ENCODE data around the gene CEMIP. TPM values are rescaled to one million over a fixed set of nuclear protein-coding genes. Genes with fewer than 3 reads are reported as not detected.

Gene CEMIP
- total and polyA plus RNA-seq, 5 experiments from 2014 or later = 0.13 TPM; not detected in 4

DNA sequence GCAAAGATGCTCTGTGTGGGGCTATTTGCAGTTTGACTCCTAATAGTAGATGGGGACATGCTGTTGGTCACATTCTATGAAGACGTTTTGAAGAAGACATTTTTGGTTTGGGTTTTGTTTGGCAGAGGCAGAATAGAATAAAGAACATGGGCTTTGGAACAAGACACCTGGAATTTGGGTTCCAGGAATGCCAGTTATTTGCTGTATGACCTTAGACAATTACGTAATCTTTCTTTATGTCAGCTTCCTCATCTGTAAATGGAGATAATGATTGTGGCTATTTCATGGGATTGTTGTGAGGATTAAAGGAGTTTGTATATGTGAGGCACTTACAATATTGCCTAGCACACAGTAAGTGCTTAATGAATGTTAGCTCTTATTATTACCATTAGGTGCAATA, 118.9 kb downstream of the CEMIP start:
- peaks cover 17 to 29% (median 25%) of the 10 kb centered on the region in 3 donors for H3K36me3 Mint-ChIP-seq
- peaks cover 0 to under 1% (median 0%) of the 10 kb centered on the region in 4 donors for H3K4me1 Mint-ChIP-seq
- no peak overlapping the region for H3K4me3 Mint-ChIP-seq
- POLR2A ChIA-PET = no interaction called here
- H3K27ac Mint-ChIP-seq = no peak overlapping the region
- no peak for ATAC-seq
- peaks cover 0 to 15% (median 7%) of the 10 kb centered on the region in 9 donors for H3K9me3 Mint-ChIP-seq
- DNase-seq = no peak
- no peaks in the 10 kb centered on the region for H3K27me3 Mint-ChIP-seq

- no peaks in the 10 kb centered on the region for H3K27me3 Mint-ChIP-seq
- DNase-seq (no peak), ATAC-seq (no peak)
- POLR2A ChIA-PET = no interaction called here
- H3K27ac Mint-ChIP-seq = no peak overlapping the region
- peaks cover 0 to under 1% (median 0%) of the 10 kb centered on the region in 9 donors for H3K9me3 Mint-ChIP-seq
- peaks cover 0 to 3% (median 0%) of the 10 kb centered on the region in 4 donors for H3K4me1 Mint-ChIP-seq
- no peak overlapping the region for H3K4me3 Mint-ChIP-seq
- H3K36me3 Mint-ChIP-seq = peaks cover 8 to 15% (median 11%) of the 10 kb centered on the region in 3 donors
Measured at GRCh38 chr15:80902298-80902801, 123.2 kb downstream of the CEMIP start.

DNA sequence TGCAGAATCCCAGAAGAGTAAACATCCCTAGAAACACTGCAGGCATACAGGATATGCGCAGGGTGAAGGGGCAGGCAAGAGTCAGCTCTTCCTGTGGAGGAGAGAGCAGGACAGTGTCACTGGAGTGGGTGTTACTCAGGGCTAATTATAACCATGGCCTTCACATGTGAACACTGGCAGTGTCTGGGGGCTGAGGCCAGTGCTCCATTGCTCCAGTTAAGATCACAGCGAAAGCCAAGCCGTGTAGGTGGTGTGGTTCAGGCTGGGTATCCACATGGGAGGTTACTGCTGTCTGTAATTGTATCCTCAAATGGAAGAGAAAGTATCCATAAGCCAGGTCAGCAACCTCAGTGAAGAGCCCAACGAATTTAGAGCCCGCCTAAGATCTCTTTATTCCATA, 125.8 kb downstream of the CEMIP start:
- Mint-ChIP-seq H3K4me1 (peaks cover 0 to 3% (median 0%) of the 10 kb centered on the region in 4 donors), H3K36me3 (peaks cover 19 to 24% (median 21%) of the 10 kb centered on the region in 3 donors), H3K27ac (no peak overlapping the region), H3K9me3 (peaks cover 0 to 2% (median 0%) of the 10 kb centered on the region in 9 donors), H3K27me3 (no peaks in the 10 kb centered on the region), H3K4me3 (no peak overlapping the region)
- ATAC-seq (no peak), DNase-seq (no peak)
- POLR2A ChIA-PET = no interaction called here

DNA sequence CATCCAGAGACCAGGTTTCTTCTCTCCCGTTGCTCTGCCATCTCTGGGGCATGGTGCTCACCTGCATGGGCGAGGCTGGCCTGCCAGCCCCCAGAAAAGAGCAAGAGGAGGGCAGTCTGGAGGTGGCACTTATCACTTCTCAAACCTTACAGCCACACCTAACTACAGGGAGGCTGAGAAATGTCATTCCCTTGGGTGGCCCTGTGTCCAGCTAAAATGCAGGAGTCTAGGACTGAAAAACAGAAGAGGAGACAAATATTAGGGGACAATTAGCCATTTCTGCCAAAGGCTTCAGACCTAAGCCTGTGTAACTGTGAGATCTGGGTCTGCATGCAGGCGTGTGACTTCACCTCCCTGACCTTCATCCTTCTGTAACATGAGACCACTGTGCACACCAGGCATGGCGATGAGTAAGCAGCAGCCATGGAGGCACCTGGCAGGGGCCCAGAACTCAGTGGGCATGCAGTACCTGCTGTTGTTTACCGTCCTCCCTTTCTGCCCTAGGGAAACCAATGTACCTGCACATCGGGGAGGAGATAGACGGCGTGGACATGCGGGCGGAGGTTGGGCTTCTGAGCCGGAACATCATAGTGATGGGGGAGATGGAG, 127.1 kb downstream of the CEMIP start:
- no peaks in the 10 kb centered on the region for H3K27me3 Mint-ChIP-seq
- H3K4me1 Mint-ChIP-seq = peaks cover 0 to 3% (median 0%) of the 10 kb centered on the region in 4 donors
- H3K9me3 Mint-ChIP-seq = peaks cover 0 to 2% (median 0%) of the 10 kb centered on the region in 9 donors
- H3K27ac Mint-ChIP-seq = no peak overlapping the region
- no peak for ATAC-seq
- POLR2A ChIA-PET = no interaction called here
- DNase-seq = no peak
- peaks cover 19 to 34% (median 33%) of the 10 kb centered on the region in 3 donors for H3K36me3 Mint-ChIP-seq
- H3K4me3 Mint-ChIP-seq = no peak overlapping the region

DNA sequence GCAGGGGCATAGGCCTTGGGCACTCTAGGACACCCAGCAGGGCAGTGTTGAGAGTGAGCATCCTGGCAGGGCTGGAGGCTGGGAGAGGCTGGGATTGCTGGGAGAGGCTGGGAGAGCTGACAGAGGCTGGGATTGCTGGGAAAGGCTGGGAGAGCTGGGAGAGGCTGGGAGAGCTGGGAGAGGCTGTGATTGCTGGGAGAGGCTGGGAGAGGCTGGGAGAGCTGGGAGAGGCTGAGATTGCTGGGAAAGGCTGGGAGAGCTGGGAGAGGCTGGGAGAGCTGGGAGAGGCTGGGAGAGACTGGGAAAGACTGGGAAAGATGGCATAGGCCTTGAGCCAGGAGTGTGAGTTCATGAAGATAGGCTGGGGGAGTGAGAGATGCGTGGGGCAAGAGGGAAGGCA, 132.7 kb downstream of the CEMIP start:
- H3K27me3 Mint-ChIP-seq = no peaks in the 10 kb centered on the region
- ATAC-seq = no peak
- H3K4me3 Mint-ChIP-seq = no peak overlapping the region
- no peak for DNase-seq
- H3K27ac Mint-ChIP-seq = peak overlapping the region in 2 of 10 donors; percentile 9 to 61
- POLR2A ChIA-PET = no interaction called here
- H3K9me3 Mint-ChIP-seq = peaks cover 0 to 2% (median 0%) of the 10 kb centered on the region in 9 donors
- peaks cover 13 to 28% (median 25%) of the 10 kb centered on the region in 3 donors for H3K36me3 Mint-ChIP-seq
- H3K4me1 Mint-ChIP-seq = no peaks in the 10 kb centered on the region

DNA sequence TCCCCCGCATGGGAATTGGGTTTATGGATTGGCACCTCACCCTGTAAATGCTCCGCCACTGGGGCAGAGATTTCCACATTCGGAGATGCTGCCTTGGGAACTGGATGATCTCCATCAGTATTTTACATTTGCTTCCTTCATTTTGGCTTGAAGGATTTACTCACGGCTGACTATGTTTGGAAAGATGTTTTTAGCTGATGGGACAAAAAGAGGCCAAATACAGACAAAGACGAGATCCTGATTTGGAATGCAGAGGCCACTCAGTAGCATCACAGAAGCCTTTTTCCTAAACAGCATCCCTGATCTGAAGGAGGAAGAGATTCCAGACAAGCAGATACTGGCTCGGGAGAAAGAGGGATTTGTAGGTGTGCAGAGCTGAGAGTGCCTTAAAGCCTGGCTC, 133.5 kb downstream of the CEMIP start:
- Mint-ChIP-seq H3K4me1 (no peaks in the 10 kb centered on the region), H3K27me3 (no peaks in the 10 kb centered on the region), H3K27ac (no peak overlapping the region), H3K9me3 (peaks cover 0 to 2% (median 0%) of the 10 kb centered on the region in 9 donors), H3K4me3 (no peak overlapping the region), H3K36me3 (peaks cover 13 to 25% (median 25%) of the 10 kb centered on the region in 3 donors)
- DNase-seq (no peak), ATAC-seq (no peak)
- POLR2A ChIA-PET = no interaction called here

GRCh38 chr15:80913541-80913940, 134.4 kb downstream of the CEMIP start:
- no peak overlapping the region for H3K4me3 Mint-ChIP-seq
- DNase-seq (no peak), ATAC-seq (no peak)
- peak overlapping the region in 1 of 10 donors; percentile 2 for H3K27ac Mint-ChIP-seq
- H3K4me1 Mint-ChIP-seq = no peaks in the 10 kb centered on the region
- no peaks in the 10 kb centered on the region for H3K27me3 Mint-ChIP-seq
- peaks cover 13 to 25% (median 25%) of the 10 kb centered on the region in 3 donors for H3K36me3 Mint-ChIP-seq
- H3K9me3 Mint-ChIP-seq = peaks cover 0 to 2% (median 0%) of the 10 kb centered on the region in 9 donors
- POLR2A ChIA-PET = no interaction called here

DNA sequence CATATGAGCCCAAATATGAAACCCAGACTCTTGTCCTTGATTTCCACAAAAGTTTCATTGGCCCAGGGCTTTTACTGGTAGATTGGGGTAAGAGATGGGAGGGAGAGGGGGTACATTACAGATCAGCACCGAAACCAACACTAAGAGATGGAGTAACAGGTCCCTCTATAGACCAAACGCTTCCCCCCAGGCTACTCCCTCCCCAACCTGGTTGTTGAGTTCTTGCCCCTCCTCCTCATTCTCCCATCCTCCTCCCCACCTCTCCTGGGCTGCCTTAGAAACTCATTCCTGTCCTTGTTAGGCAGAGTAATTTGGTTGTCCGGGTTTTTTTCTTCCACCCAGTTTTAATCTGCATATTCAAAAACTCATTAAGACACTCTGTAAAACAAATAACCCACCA, 136.3 kb downstream of the CEMIP start:
- Mint-ChIP-seq H3K27me3 (no peaks in the 10 kb centered on the region), H3K4me1 (peaks cover 2 to 8% (median 4%) of the 10 kb centered on the region in 4 donors), H3K4me3 (no peak overlapping the region), H3K36me3 (peaks cover 0 to 7% (median 6%) of the 10 kb centered on the region in 3 donors), H3K9me3 (no peaks in the 10 kb centered on the region), H3K27ac (no peak overlapping the region)
- POLR2A ChIA-PET = interaction anchor here (0.6 kb wide), 1 partner anchor 1940 kb away, joined by 3 read pairs; no protein-coding TSS in a partner anchor
- DNase-seq = no peak
- ATAC-seq = no peak

GRCh38 chr15:80916056-80916455, 136.9 kb downstream of the CEMIP start:
- no peak overlapping the region for H3K27ac Mint-ChIP-seq
- DNase-seq (no peak), ATAC-seq (no peak)
- POLR2A ChIA-PET = no interaction called here
- H3K27me3 Mint-ChIP-seq = no peaks in the 10 kb centered on the region
- no peaks in the 10 kb centered on the region for H3K9me3 Mint-ChIP-seq
- no peak overlapping the region for H3K4me3 Mint-ChIP-seq
- H3K36me3 Mint-ChIP-seq = peaks cover 0 to 2% (median under 1%) of the 10 kb centered on the region in 3 donors
- H3K4me1 Mint-ChIP-seq = peaks cover 2 to 14% (median 10%) of the 10 kb centered on the region in 4 donors

GRCh38 chr15:80918196-80918783, 139.1 kb downstream of the CEMIP start:
- Mint-ChIP-seq H3K36me3 (peaks cover 0 to 13% (median 6%) of the 10 kb centered on the region in 3 donors), H3K27ac (peak overlapping the region in 2 of 10 donors; percentile 26 to 45), H3K4me3 (no peak overlapping the region), H3K27me3 (no peaks in the 10 kb centered on the region), H3K9me3 (no peaks in the 10 kb centered on the region), H3K4me1 (peaks cover 5 to 22% (median 20%) of the 10 kb centered on the region in 4 donors)
- ATAC-seq (no peak), DNase-seq (no peak)
- POLR2A ChIA-PET = no interaction called here

GRCh38 chr15:80920271-80920699, 141.1 kb downstream of the CEMIP start:
- Mint-ChIP-seq H3K9me3 (no peaks in the 10 kb centered on the region), H3K4me1 (peaks cover 5 to 22% (median 20%) of the 10 kb centered on the region in 4 donors), H3K36me3 (peaks cover 0 to 17% (median 9%) of the 10 kb centered on the region in 3 donors), H3K27me3 (no peaks in the 10 kb centered on the region), H3K27ac (peak overlapping the region in 3 of 10 donors; percentile 20 to 51 (median 37)), H3K4me3 (no peak overlapping the region)
- ATAC-seq (no peak), DNase-seq (no peak)
- POLR2A ChIA-PET = no interaction called here

GRCh38 chr15:80921736-80922410, 142.7 kb downstream of the CEMIP start:
- Mint-ChIP-seq H3K27me3 (no peaks in the 10 kb centered on the region), H3K36me3 (peaks cover 0 to 17% (median 11%) of the 10 kb centered on the region in 3 donors), H3K27ac (no peak overlapping the region), H3K4me3 (no peak overlapping the region), H3K4me1 (peaks cover 5 to 22% (median 20%) of the 10 kb centered on the region in 4 donors), H3K9me3 (no peaks in the 10 kb centered on the region)
- DNase-seq (no peak), ATAC-seq (no peak)
- POLR2A ChIA-PET = no interaction called here

DNA sequence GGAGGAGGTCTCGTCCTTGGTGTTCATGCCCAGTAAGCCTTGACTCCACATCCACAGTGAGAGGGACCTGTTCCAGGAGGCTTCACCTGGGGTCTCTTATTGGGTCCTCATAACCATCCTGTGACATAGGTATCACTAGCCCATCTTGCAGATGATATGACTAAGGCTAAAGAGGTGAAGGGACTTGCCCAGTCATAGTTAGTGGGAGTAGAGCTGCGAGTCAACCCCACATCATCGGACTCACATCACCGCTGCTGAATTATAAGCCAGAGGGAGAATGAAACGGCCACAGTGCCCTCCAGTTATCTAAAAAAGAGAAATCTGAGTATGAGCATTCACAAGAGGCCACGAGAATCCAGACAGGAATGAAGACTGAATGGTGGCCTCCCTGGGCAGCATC, 144.5 kb downstream of the CEMIP start:
- H3K36me3 Mint-ChIP-seq = peaks cover 0 to 17% (median 15%) of the 10 kb centered on the region in 3 donors

More for the DNA sequence above, 144.5 kb downstream of the CEMIP start:
- peaks cover 9 to 22% (median 20%) of the 10 kb centered on the region in 4 donors for H3K4me1 Mint-ChIP-seq
- DNase-seq = no peak
- H3K27me3 Mint-ChIP-seq = no peaks in the 10 kb centered on the region
- H3K9me3 Mint-ChIP-seq = no peaks in the 10 kb centered on the region
- no peak overlapping the region for H3K4me3 Mint-ChIP-seq
- no peak for ATAC-seq
- no peak overlapping the region for H3K27ac Mint-ChIP-seq
- POLR2A ChIA-PET = no interaction called here

All from naive thymus-derived CD8-positive, alpha-beta T cell (primary cell).